Measurements from ENCODE around the gene GGTLC1.

GRCh38 chr20:23970049-23970448 lies 18.5 kb downstream of the GGTLC1 start:
- no peak for TF ChIP-seq CTCF (IDR thresholded peaks at IDR 0.05)
- TF ChIP-seq POLR2A (IDR thresholded peaks at IDR 0.05; ENCODE audit: low read depth), result no peak
